GM12878 (cell line): ENCODE results near the gene KCNQ1. TPM values are rescaled to one million over a fixed set of nuclear protein-coding genes. Genes with fewer than 3 reads are reported as not detected.

Source experiments
- ATAC-seq: fragments of 200-7000 bp; cut with Tn5 transposase; 3 replicates; pipeline ENCODE4 v1.9.1; 2020; ENCODE audit warnings: mild to moderate bottlenecking, moderate library complexity
- BruUV-seq: library from RNA; stranded (reverse); fragments of 400-500 nt; replicated peaks from 2 replicates; lab custom pipeline; 2021; lab: Mats Ljungman, UMichigan
- CTCF ChIA-PET: fragments of 300-600 bp; sonication (Branson Sonifier 250); formaldehyde crosslinking; extraction: SDS; loops from one replicate; lab custom pipeline; 2021; ENCODE audit warnings: inconsistent platforms; lab: Yijun Ruan, JAX
- POLR2A ChIA-PET: fragments of 350-600 bp; formaldehyde crosslinking; extraction: SDS; loops from one replicate; lab custom pipeline; 2021; ENCODE audit warnings: inconsistent platforms; lab: Charles Lee
- RAD21 ChIA-PET: fragments of 300-600 bp; sonication (Branson Sonifier 250); formaldehyde crosslinking; loops from one replicate; lab custom pipeline; 2023; ENCODE audit warnings: antibody characterized with exemption; ENCODE audit not compliant: unreplicated experiment; lab: Charles Lee
- SMC1A ChIA-PET: fragments of 300-600 bp; sonication (Branson Sonifier 250); formaldehyde crosslinking; loops from one replicate; lab custom pipeline; 2023; ENCODE audit not compliant: unreplicated experiment, uncharacterized antibody; lab: Charles Lee
- DNase-seq: peaks from one replicate; pipeline ENCODE4 v3.0.0-alpha.2; 2011; ENCODE audit warnings: low read depth, low spot score
- FAIRE-seq: peaks from 3 replicates; lab custom pipeline; 2011; peaks lifted over from hg19 to GRCh38; lab: Jason Lieb, UNC
- H2AFZ ChIP-seq: 2 replicates; pipeline ENCODE4 v1.6.0; 2011; ENCODE audit warnings: low read depth, low read length, control low read depth; ENCODE audit not compliant: control insufficient read depth
- H3K27ac ChIP-seq: 2 replicates; pipeline ENCODE4 v1.5.1; 2011; ENCODE audit warnings: control low read depth; ENCODE audit not compliant: control insufficient read depth, insufficient read depth
- H3K27me3 ChIP-seq, 2 experiments: replicated peaks in 1 of 2; 2 replicates each; pipeline versions ENCODE4 v1.6.0 to v1.6.1; 2011; ENCODE audit warnings: low read length in 1 of 2; ENCODE audit not compliant: control insufficient read depth in 2 of 2, insufficient read depth in 2 of 2
- H3K36me3 ChIP-seq, 2 experiments: 2 replicates each; pipeline ENCODE4 v1.5.1; 2011; ENCODE audit warnings: low read length in 1 of 2; ENCODE audit not compliant: control insufficient read depth in 2 of 2, insufficient read depth in 2 of 2
- H3K4me1 ChIP-seq: 2 replicates; pipeline ENCODE4 v1.6.1; 2011; ENCODE audit warnings: mild to moderate bottlenecking, low read length, moderate library complexity, mixed read lengths; ENCODE audit not compliant: control insufficient read depth, insufficient read depth
- H3K4me2 ChIP-seq: 2 replicates; pipeline ENCODE4 v1.6.0; 2011; ENCODE audit warnings: control low read depth; ENCODE audit not compliant: control insufficient read depth, insufficient read depth
- H3K4me3 ChIP-seq: fragments of 200-600 bp; sonication (generic); 2 replicates; pipeline ENCODE4 v1.5.1; 2016
- H3K79me2 ChIP-seq: 2 replicates; pipeline ENCODE4 v1.6.0; 2011; ENCODE audit warnings: low read length; ENCODE audit not compliant: control insufficient read depth, insufficient read depth
- H3K9ac ChIP-seq: 2 replicates; pipeline ENCODE4 v1.8.0; 2011; ENCODE audit warnings: low read length, control low read depth, mixed read lengths; ENCODE audit not compliant: control insufficient read depth, insufficient read depth
- H3K9me3 ChIP-seq: replicated peaks from 3 replicates; pipeline ENCODE4 v1.5.1; 2011; ENCODE audit warnings: mild to moderate bottlenecking, low read length; ENCODE audit not compliant: control insufficient read depth, insufficient read depth
- H4K20me1 ChIP-seq: 2 replicates; pipeline ENCODE4 v1.6.0; 2011; ENCODE audit not compliant: control insufficient read depth, insufficient read depth
- ESRRA ChIP-seq: IDR thresholded peaks from 2 replicates; pipeline ENCODE4 v1.6.1; 2012; ENCODE audit warnings: mild to moderate bottlenecking, low read length, improper control_type of control experiment
- MTA3 ChIP-seq: IDR thresholded peaks from 2 replicates; pipeline ENCODE4 v1.6.1; 2012; ENCODE audit warnings: low read length, inconsistent platforms, borderline replicate concordance
- NBN ChIP-seq: fragments of 450-650 bp; IDR thresholded peaks from 2 replicates; pipeline ENCODE4 v1.6.1; 2016
- NR2C2 ChIP-seq: IDR thresholded peaks from 2 replicates; pipeline ENCODE4 v1.6.1; 2011; ENCODE audit warnings: borderline replicate concordance, low read depth; ENCODE audit not compliant: control insufficient read depth, insufficient read length
- POLR2AphosphoS5 ChIP-seq: IDR thresholded peaks from 2 replicates; pipeline ENCODE4 v1.6.1; 2011; ENCODE audit warnings: mild to moderate bottlenecking, low read length, inconsistent platforms
- TAF1 ChIP-seq: IDR thresholded peaks from 2 replicates; pipeline ENCODE4 v1.6.1; 2011; ENCODE audit warnings: mild to moderate bottlenecking, low read depth, low read length, borderline replicate concordance
- TARDBP ChIP-seq: IDR thresholded peaks from 2 replicates; pipeline ENCODE4 v1.6.1; 2016; ENCODE audit warnings: borderline replicate concordance
- TCF12 ChIP-seq: IDR thresholded peaks from 2 replicates; pipeline ENCODE4 v1.6.1; 2011; ENCODE audit warnings: low read depth, mild to moderate bottlenecking, low read length
- WGBS: methylation state at CpG from one replicate; pipeline ENCODE4 v1.1.6; 2016; ENCODE audit warnings: low lambda C conversion rate; ENCODE audit not compliant: insufficient replicate concordance, insufficient coverage; ENCODE audit errors: missing lambda C conversion rate; 5-methylcytosine and 5-hydroxymethylcytosine counted together
- in situ Hi-C: fragments of 300-500 bp; cut with MboI; formaldehyde crosslinking; loops from 9 replicates; pipeline ENCODE4 v1.14.3; 2018; ENCODE audit warnings: mixed read lengths
- intact Hi-C: fragments of 100-400 bp; cut with micrococcal nuclease; formaldehyde crosslinking; loops from one replicate; pipeline ENCODE4 v1.14.2; 2022; ENCODE audit not compliant: unreplicated experiment
- polyA plus RNA-seq, 11 experiments: library from polyadenylated mRNA; depleted of rRNA in 4 of 11; unstranded in 6 of 11; stranded (reverse) in 5 of 11; fragments of >200 nt; fragmentation: Nextera tagmentation in 4 of 11; fragmentation: Illumina TruSeq in 1 of 11; extraction: Ambion mirVana in 4 of 11; extraction: Trizol in 1 of 11; gene quantifications; 1 replicate in 1 of 11; 2 replicates in 10 of 11; pipeline versions ENCODE4 v1.2.1 to v1.2.3, GENCODE V29; 2011 to 2016; ENCODE audit warnings: inconsistent platforms in 2 of 11, missing spikeins in 2 of 11, low read depth in 1 of 11
- total RNA-seq, 4 experiments: library from RNA; depleted of rRNA in 3 of 4; stranded (reverse); fragments of >200 nt in 3 of 4; fragmentation: Illumina TruSeq in 1 of 4; extraction: Trizol in 1 of 4; gene quantifications; 2 replicates each; pipeline versions ENCODE4 v1.2.1 to v1.2.3, GENCODE V29; 2013 to 2021
- TF ChIP-seq, protein P1 (sequence below): fragments of 450-650 bp; IDR thresholded peaks from 2 replicates; pipeline ENCODE4 v1.6.1; 2016; ENCODE audit warnings: mild to moderate bottlenecking, moderate library complexity, borderline replicate concordance
- TF ChIP-seq, protein P2 (sequence below): fragments of 450-650 bp; IDR thresholded peaks from 2 replicates; pipeline ENCODE4 v1.6.1; 2016; ENCODE audit warnings: mild to moderate bottlenecking
- TF ChIP-seq, protein P3 (sequence below): fragments of 450-650 bp; IDR thresholded peaks from 2 replicates; pipeline ENCODE4 v1.6.1; 2017; ENCODE audit warnings: antibody characterized with exemption, mild to moderate bottlenecking, moderate library complexity
- TF ChIP-seq, protein P4 (sequence below): fragments of 450-650 bp; formaldehyde crosslinking; IDR thresholded peaks from 2 replicates; pipeline ENCODE4 v1.5.0; 2022; ENCODE audit warnings: mild to moderate bottlenecking, missing genetic modification characterization

The KCNQ1 gene
- total and polyA plus RNA-seq, 10 of the 15 experiments (the other 5 are each of a cell fraction or from before 2014, with no cell fraction given): 0.03 to 0.15 (median 0.12) TPM; not detected in 7

DNA sequence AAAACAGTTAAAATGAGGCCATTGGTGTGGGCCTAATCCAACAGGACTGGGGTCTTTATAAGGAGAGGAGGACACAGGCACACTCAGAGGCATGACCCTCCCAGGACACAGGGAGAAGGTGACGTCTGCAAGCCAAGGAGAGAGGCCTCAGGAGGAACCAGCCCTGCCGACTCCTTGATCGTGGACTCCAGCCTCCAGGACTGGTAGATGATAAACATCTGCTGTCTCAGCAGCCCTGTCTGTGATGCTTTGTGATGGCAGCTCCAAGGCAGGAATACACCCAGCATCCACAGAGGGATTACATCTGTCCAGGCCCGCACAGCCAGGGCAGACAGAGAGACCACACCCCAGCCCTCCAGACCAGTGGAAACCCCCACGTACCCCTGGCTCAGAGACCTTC is 422.3 kb downstream of the KCNQ1 start:
- POLR2A ChIA-PET: no interaction called here
- TF ChIP-seq TAF1: no peak
- no peak for TF ChIP-seq NR2C2
- no peak for TF ChIP-seq NBN
- TF ChIP-seq, protein P1, sequence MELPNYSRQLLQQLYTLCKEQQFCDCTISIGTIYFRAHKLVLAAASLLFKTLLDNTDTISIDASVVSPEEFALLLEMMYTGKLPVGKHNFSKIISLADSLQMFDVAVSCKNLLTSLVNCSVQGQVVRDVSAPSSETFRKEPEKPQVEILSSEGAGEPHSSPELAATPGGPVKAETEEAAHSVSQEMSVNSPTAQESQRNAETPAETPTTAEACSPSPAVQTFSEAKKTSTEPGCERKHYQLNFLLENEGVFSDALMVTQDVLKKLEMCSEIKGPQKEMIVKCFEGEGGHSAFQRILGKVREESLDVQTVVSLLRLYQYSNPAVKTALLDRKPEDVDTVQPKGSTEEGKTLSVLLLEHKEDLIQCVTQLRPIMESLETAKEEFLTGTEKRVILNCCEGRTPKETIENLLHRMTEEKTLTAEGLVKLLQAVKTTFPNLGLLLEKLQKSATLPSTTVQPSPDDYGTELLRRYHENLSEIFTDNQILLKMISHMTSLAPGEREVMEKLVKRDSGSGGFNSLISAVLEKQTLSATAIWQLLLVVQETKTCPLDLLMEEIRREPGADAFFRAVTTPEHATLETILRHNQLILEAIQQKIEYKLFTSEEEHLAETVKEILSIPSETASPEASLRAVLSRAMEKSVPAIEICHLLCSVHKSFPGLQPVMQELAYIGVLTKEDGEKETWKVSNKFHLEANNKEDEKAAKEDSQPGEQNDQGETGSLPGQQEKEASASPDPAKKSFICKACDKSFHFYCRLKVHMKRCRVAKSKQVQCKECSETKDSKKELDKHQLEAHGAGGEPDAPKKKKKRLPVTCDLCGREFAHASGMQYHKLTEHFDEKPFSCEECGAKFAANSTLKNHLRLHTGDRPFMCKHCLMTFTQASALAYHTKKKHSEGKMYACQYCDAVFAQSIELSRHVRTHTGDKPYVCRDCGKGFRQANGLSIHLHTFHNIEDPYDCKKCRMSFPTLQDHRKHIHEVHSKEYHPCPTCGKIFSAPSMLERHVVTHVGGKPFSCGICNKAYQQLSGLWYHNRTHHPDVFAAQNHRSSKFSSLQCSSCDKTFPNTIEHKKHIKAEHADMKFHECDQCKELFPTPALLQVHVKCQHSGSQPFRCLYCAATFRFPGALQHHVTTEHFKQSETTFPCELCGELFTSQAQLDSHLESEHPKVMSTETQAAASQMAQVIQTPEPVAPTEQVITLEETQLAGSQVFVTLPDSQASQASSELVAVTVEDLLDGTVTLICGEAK: no peak
- no peak for TF ChIP-seq MTA3
- no peak for TF ChIP-seq ESRRA
- TF ChIP-seq, protein P2, sequence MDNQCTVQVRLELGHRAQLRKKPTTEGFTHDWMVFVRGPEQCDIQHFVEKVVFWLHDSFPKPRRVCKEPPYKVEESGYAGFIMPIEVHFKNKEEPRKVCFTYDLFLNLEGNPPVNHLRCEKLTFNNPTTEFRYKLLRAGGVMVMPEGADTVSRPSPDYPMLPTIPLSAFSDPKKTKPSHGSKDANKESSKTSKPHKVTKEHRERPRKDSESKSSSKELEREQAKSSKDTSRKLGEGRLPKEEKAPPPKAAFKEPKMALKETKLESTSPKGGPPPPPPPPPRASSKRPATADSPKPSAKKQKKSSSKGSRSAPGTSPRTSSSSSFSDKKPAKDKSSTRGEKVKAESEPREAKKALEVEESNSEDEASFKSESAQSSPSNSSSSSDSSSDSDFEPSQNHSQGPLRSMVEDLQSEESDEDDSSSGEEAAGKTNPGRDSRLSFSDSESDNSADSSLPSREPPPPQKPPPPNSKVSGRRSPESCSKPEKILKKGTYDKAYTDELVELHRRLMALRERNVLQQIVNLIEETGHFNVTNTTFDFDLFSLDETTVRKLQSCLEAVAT: no peak
- TF ChIP-seq, protein P3, sequence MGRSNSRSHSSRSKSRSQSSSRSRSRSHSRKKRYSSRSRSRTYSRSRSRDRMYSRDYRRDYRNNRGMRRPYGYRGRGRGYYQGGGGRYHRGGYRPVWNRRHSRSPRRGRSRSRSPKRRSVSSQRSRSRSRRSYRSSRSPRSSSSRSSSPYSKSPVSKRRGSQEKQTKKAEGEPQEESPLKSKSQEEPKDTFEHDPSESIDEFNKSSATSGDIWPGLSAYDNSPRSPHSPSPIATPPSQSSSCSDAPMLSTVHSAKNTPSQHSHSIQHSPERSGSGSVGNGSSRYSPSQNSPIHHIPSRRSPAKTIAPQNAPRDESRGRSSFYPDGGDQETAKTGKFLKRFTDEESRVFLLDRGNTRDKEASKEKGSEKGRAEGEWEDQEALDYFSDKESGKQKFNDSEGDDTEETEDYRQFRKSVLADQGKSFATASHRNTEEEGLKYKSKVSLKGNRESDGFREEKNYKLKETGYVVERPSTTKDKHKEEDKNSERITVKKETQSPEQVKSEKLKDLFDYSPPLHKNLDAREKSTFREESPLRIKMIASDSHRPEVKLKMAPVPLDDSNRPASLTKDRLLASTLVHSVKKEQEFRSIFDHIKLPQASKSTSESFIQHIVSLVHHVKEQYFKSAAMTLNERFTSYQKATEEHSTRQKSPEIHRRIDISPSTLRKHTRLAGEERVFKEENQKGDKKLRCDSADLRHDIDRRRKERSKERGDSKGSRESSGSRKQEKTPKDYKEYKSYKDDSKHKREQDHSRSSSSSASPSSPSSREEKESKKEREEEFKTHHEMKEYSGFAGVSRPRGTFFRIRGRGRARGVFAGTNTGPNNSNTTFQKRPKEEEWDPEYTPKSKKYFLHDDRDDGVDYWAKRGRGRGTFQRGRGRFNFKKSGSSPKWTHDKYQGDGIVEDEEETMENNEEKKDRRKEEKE: no peak
- TF ChIP-seq TARDBP: no peak
- TF ChIP-seq, protein P4, sequence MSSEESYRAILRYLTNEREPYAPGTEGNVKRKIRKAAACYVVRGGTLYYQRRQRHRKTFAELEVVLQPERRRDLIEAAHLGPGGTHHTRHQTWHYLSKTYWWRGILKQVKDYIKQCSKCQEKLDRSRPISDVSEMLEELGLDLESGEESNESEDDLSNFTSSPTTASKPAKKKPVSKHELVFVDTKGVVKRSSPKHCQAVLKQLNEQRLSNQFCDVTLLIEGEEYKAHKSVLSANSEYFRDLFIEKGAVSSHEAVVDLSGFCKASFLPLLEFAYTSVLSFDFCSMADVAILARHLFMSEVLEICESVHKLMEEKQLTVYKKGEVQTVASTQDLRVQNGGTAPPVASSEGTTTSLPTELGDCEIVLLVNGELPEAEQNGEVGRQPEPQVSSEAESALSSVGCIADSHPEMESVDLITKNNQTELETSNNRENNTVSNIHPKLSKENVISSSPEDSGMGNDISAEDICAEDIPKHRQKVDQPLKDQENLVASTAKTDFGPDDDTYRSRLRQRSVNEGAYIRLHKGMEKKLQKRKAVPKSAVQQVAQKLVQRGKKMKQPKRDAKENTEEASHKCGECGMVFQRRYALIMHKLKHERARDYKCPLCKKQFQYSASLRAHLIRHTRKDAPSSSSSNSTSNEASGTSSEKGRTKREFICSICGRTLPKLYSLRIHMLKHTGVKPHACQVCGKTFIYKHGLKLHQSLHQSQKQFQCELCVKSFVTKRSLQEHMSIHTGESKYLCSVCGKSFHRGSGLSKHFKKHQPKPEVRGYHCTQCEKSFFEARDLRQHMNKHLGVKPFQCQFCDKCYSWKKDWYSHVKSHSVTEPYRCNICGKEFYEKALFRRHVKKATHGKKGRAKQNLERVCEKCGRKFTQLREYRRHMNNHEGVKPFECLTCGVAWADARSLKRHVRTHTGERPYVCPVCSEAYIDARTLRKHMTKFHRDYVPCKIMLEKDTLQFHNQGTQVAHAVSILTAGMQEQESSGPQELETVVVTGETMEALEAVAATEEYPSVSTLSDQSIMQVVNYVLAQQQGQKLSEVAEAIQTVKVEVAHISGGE (CRISPR knock-in tag): no peak
- TF ChIP-seq POLR2AphosphoS5: no peak
- TF ChIP-seq TCF12: no peak

More for the DNA sequence above, 422.3 kb downstream of the KCNQ1 start:
- DNase-seq (no peak), FAIRE-seq (no peak), ATAC-seq (no peak)
- H3K9ac ChIP-seq: no peak overlapping the region
- H3K4me1 ChIP-seq: no peaks in the 10 kb centered on the region
- H3K4me2 ChIP-seq: no peak overlapping the region
- SMC1A ChIA-PET: no interaction called here
- no peak overlapping the region for H2AFZ ChIP-seq
- WGBS: 36% methylated on average over 5 of the region's 5 CpGs
- BruUV-seq: no TSS peak
- H3K9me3 ChIP-seq: no peaks in the 10 kb centered on the region; the same call in 2 of the 3 replicates
- CTCF ChIA-PET: no interaction called here
- in situ Hi-C loops (no loop called here), intact Hi-C loops (no loop called here)
- no peaks in the 10 kb centered on the region for H3K36me3 ChIP-seq
- H3K27ac ChIP-seq: no peak overlapping the region
- H4K20me1 ChIP-seq: no peaks in the 10 kb centered on the region
- no peak overlapping the region for H3K4me3 ChIP-seq
- RAD21 ChIA-PET: no interaction called here
- H3K79me2 ChIP-seq: no peaks in the 10 kb centered on the region
- H3K27me3 ChIP-seq: peaks cover 2 to 5% of the 10 kb centered on the region in 2 experiments; a peak in 3 of 4 replicates
